Endodermal cell (in vitro differentiated cells): Measurements from ENCODE around the gene ROR1. TPM values are rescaled to one million over a fixed set of nuclear protein-coding genes. Genes with fewer than 3 reads are reported as not detected.

ENCODE experiments used
- DNase-seq: peaks from one replicate; pipeline ENCODE4 v3.0.0-alpha.2; 2017
- H3K27ac ChIP-seq: 2 replicates; pipeline ENCODE4 v1.5.1; 2013; ENCODE audit warnings: mild to moderate bottlenecking, low read depth, low read length, moderate library complexity
- H3K27me3 ChIP-seq: 2 replicates; pipeline ENCODE4 v1.6.1; 2013; ENCODE audit warnings: mild to moderate bottlenecking, low read length, moderate library complexity; ENCODE audit not compliant: insufficient read depth, control insufficient read depth, poor library complexity, severe bottlenecking
- H3K36me3 ChIP-seq: 2 replicates; pipeline ENCODE4 v1.7.0; 2013; ENCODE audit warnings: mild to moderate bottlenecking, low read length, moderate library complexity; ENCODE audit not compliant: control insufficient read depth, insufficient read depth
- H3K4me1 ChIP-seq: one replicate; pipeline ENCODE4 v1.7.0; 2013; ENCODE audit warnings: low read length; ENCODE audit not compliant: control insufficient read depth, insufficient read depth
- H3K4me3 ChIP-seq: 2 replicates; pipeline ENCODE4 v1.5.1; 2013; ENCODE audit warnings: mild to moderate bottlenecking, low read length, moderate library complexity
- H3K9ac ChIP-seq: 2 replicates; pipeline ENCODE4 v1.6.1; 2013; ENCODE audit warnings: mild to moderate bottlenecking, low read length, moderate library complexity; ENCODE audit not compliant: poor library complexity, severe bottlenecking; ENCODE audit errors: extremely low read depth
- H3K9me3 ChIP-seq: 2 replicates; pipeline ENCODE4 v1.6.1; 2013; ENCODE audit warnings: mild to moderate bottlenecking, low read length, moderate library complexity; ENCODE audit not compliant: control insufficient read depth
- H3K27ac Mint-ChIP-seq: 2 replicates; pipeline ENCODE4 v1.8.0; 2020; ENCODE audit warnings: mixed read lengths
- H3K27me3 Mint-ChIP-seq: 2 replicates; pipeline ENCODE4 v1.8.0; 2021; ENCODE audit warnings: mild to moderate bottlenecking, mixed read lengths; ENCODE audit not compliant: insufficient read depth
- H3K36me3 Mint-ChIP-seq: 2 replicates; pipeline ENCODE4 v1.8.0; 2020; ENCODE audit warnings: low read depth, mixed read lengths
- H3K4me1 Mint-ChIP-seq: 2 replicates; pipeline ENCODE4 v1.8.0; 2020; ENCODE audit warnings: mixed read lengths
- H3K4me3 Mint-ChIP-seq: 2 replicates; pipeline ENCODE4 v1.8.0; 2020; ENCODE audit warnings: mild to moderate bottlenecking, moderate library complexity, mixed read lengths
- H3K9me3 Mint-ChIP-seq: 2 replicates; pipeline ENCODE4 v1.8.0; 2020; ENCODE audit warnings: mild to moderate bottlenecking, mixed read lengths
- WGBS, 2 experiments: methylation state at CpG; one replicate each; pipeline versions ENCODE4 v1.1.5 to v1.1.7; 2013; ENCODE audit warnings: missing lambda C conversion rate in 2 of 2, mixed read lengths in 1 of 2; ENCODE audit not compliant: insufficient coverage in 1 of 2, insufficient read length in 1 of 2; 5-methylcytosine and 5-hydroxymethylcytosine counted together
- total RNA-seq, 2 donors: library from RNA; stranded (reverse); fragmentation: NEBNext Ultra II Directional in 1 of 2; extraction: Animal tissue kit (Norgen Biotek cat#: 25700) in 1 of 2; gene quantifications; 2 replicates in 1 of 2; 3 replicates in 1 of 2; pipeline ENCODE4 v1.2.1, GENCODE V29; 2021
- TF ChIP-seq, protein P1 (sequence below): fragments of 200-600 bp; sonication (generic); conservative IDR thresholded peaks from 2 replicates; pipeline ENCODE4 v1.5.0; 2021; ENCODE audit warnings: antibody characterized with exemption, mild to moderate bottlenecking

Gene ROR1
- total RNA-seq, 2 donors from 2014 or later = 77.4 to 77.9 TPM

GRCh38 chr1:63974966-63975365 lies 201.1 kb downstream of the ROR1 start:
- 88 to 93% methylated on average over 5 to 6 of the region's 6 CpGs for WGBS, 2 experiments
- H3K9me3 ChIP-seq = no peaks in the 10 kb centered on the region
- no peak overlapping the region for H3K9ac ChIP-seq
- H3K4me1 ChIP-seq = no peaks in the 10 kb centered on the region
- Mint-ChIP-seq H3K4me1 (peaks cover 14% of the 10 kb centered on the region), H3K27me3 (no peaks in the 10 kb centered on the region), H3K4me3 (no peak overlapping the region), H3K27ac (no peak overlapping the region), H3K36me3 (peaks cover 6% of the 10 kb centered on the region), H3K9me3 (no peaks in the 10 kb centered on the region)
- TF ChIP-seq, protein P1, sequence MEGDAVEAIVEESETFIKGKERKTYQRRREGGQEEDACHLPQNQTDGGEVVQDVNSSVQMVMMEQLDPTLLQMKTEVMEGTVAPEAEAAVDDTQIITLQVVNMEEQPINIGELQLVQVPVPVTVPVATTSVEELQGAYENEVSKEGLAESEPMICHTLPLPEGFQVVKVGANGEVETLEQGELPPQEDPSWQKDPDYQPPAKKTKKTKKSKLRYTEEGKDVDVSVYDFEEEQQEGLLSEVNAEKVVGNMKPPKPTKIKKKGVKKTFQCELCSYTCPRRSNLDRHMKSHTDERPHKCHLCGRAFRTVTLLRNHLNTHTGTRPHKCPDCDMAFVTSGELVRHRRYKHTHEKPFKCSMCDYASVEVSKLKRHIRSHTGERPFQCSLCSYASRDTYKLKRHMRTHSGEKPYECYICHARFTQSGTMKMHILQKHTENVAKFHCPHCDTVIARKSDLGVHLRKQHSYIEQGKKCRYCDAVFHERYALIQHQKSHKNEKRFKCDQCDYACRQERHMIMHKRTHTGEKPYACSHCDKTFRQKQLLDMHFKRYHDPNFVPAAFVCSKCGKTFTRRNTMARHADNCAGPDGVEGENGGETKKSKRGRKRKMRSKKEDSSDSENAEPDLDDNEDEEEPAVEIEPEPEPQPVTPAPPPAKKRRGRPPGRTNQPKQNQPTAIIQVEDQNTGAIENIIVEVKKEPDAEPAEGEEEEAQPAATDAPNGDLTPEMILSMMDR = no peak
- no peaks in the 10 kb centered on the region for H3K27me3 ChIP-seq
- H3K36me3 ChIP-seq = no peaks in the 10 kb centered on the region
- H3K27ac ChIP-seq = no peak overlapping the region
- no peak overlapping the region for H3K4me3 ChIP-seq
- DNase-seq = no peak

DNA sequence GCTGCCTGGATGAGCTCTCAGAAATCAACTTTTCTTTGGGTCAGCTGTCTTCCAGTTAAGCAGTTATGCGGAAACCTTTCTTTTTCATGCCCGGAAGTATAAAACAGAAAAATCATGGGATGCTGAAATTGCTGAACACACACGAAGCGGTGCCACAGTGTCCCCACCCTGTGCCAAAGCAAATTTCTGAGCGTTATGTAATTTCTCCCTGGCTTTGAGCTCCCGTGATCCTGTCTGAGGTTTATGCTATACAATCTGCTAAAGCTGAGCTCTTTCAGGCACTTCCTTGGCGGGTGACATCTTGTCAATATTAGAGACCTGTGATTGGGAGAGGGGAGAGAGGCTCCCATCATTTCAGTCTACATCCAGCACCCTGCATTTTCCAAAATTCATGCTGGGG lies 201.7 kb downstream of the ROR1 start:
- no peaks in the 10 kb centered on the region for H3K27me3 ChIP-seq
- peaks cover 3% of the 10 kb centered on the region for H3K4me1 ChIP-seq
- H3K27me3 Mint-ChIP-seq = no peaks in the 10 kb centered on the region
- no peak for DNase-seq
- H3K4me3 Mint-ChIP-seq = no peak overlapping the region
- no peak overlapping the region for H3K27ac Mint-ChIP-seq
- H3K4me1 Mint-ChIP-seq = peaks cover 19% of the 10 kb centered on the region
- peaks cover 4% of the 10 kb centered on the region for H3K36me3 Mint-ChIP-seq
- no peaks in the 10 kb centered on the region for H3K9me3 ChIP-seq
- no peaks in the 10 kb centered on the region for H3K36me3 ChIP-seq
- no peak overlapping the region for H3K9ac ChIP-seq
- no peak overlapping the region for H3K4me3 ChIP-seq
- TF ChIP-seq, protein P1 = no peak
- no peaks in the 10 kb centered on the region for H3K9me3 Mint-ChIP-seq
- H3K27ac ChIP-seq = no peak overlapping the region
- WGBS, 2 experiments = 89 to 90% methylated on average over 6 to 7 of the region's 7 CpGs

GRCh38 chr1:63976006-63976405 lies 202.2 kb downstream of the ROR1 start:
- WGBS, 2 experiments = 86% methylated on average over 1 of the region's 1 CpG; no CpG with 5 or more reads in 1 of the 2 experiments
- Mint-ChIP-seq H3K27ac (no peak overlapping the region), H3K4me3 (no peak overlapping the region)

More at GRCh38 chr1:63976006-63976405, 202.2 kb downstream of the ROR1 start:
- Histone ChIP-seq H3K36me3 (no peaks in the 10 kb centered on the region), H3K4me3 (no peak overlapping the region), H3K4me1 (peaks cover 6% of the 10 kb centered on the region), H3K9me3 (no peaks in the 10 kb centered on the region), H3K27me3 (no peaks in the 10 kb centered on the region), H3K27ac (no peak overlapping the region), H3K9ac (no peak overlapping the region)
- TF ChIP-seq, protein P1 = no peak
- no peak for DNase-seq
- Mint-ChIP-seq H3K4me1 (peaks cover 24% of the 10 kb centered on the region), H3K27me3 (no peaks in the 10 kb centered on the region), H3K9me3 (no peaks in the 10 kb centered on the region), H3K36me3 (peaks cover 4% of the 10 kb centered on the region)
